Large intestine (tissue), 3 donors: ENCODE data around the gene FCHSD2. TPM values are rescaled to one million over a fixed set of nuclear protein-coding genes. Genes with fewer than 3 reads are reported as not detected.
A peak's percentile ranks its signal among the peaks of the same experiment; 100 is the strongest.

Experiments
- DNase-seq, 2 donors: peaks; one replicate each; pipeline versions ENCODE4 v3.0.0 to v3.0.0-alpha.2; 2013
- H3K27ac ChIP-seq: one replicate; pipeline ENCODE4 v1.5.1; 2013; ENCODE audit warnings: low read length
- H3K27me3 ChIP-seq: 2 replicates; pipeline ENCODE4 v1.6.1; 2013; ENCODE audit warnings: low read length; ENCODE audit not compliant: control insufficient read depth, insufficient read depth
- H3K36me3 ChIP-seq: 2 replicates; pipeline ENCODE4 v1.6.1; 2013; ENCODE audit warnings: low read length; ENCODE audit not compliant: control insufficient read depth, insufficient read depth
- H3K4me1 ChIP-seq: one replicate; pipeline ENCODE4 v1.6.1; 2013; ENCODE audit warnings: low read length; ENCODE audit not compliant: control insufficient read depth, insufficient read depth
- H3K4me3 ChIP-seq: one replicate; pipeline ENCODE4 v1.5.1; 2013; ENCODE audit warnings: low read length
- H3K9me3 ChIP-seq: one replicate; pipeline ENCODE4 v1.6.1; 2013; ENCODE audit warnings: mild to moderate bottlenecking, low read depth, low read length, moderate library complexity; ENCODE audit not compliant: control insufficient read depth
- WGBS: methylation state at CpG from one replicate; pipeline ENCODE4 v1.1.5; 2013; ENCODE audit warnings: low lambda C conversion rate; ENCODE audit not compliant: insufficient coverage; 5-methylcytosine and 5-hydroxymethylcytosine counted together
- polyA plus RNA-seq: library from polyadenylated mRNA; unstranded; fragments of 120-200 nt; gene quantifications from one replicate; pipeline ENCODE4 v1.2.1, GENCODE V29; 2013

Gene FCHSD2
- polyA plus RNA-seq, 1 donor, result 23.4 TPM

- 33% methylated on average over 2 of the region's 14 CpGs for WGBS
- H3K27me3 ChIP-seq, result no peaks in the 10 kb centered on the region
- no peak overlapping the region for H3K4me3 ChIP-seq
- peak in 1 of 2 donors; percentile 34 for DNase-seq
- no peaks in the 10 kb centered on the region for H3K9me3 ChIP-seq
- no peak overlapping the region for H3K27ac ChIP-seq
- H3K4me1 ChIP-seq, result peaks cover 11% of the 10 kb centered on the region
- H3K36me3 ChIP-seq, result peaks cover 41% of the 10 kb centered on the region
These were observed 299.3 kb downstream of the FCHSD2 start for GRCh38 chr11:72842653-72843330.

- no peak overlapping the region for H3K27ac ChIP-seq
- WGBS, result no CpG with 5 or more reads among the region's 5 CpGs
- no peaks in the 10 kb centered on the region for H3K9me3 ChIP-seq
- no peak overlapping the region for H3K4me3 ChIP-seq
- no peaks in the 10 kb centered on the region for H3K27me3 ChIP-seq
- no peak for DNase-seq
- peaks cover 11% of the 10 kb centered on the region for H3K4me1 ChIP-seq
- peaks cover 47% of the 10 kb centered on the region for H3K36me3 ChIP-seq
These were observed 300.0 kb downstream of the FCHSD2 start for GRCh38 chr11:72842126-72842525.

GRCh38 chr11:72841397-72841796, 300.7 kb downstream of the FCHSD2 start:
- no peak overlapping the region for H3K4me3 ChIP-seq
- H3K27ac ChIP-seq, result no peak overlapping the region
- no peaks in the 10 kb centered on the region for H3K9me3 ChIP-seq
- no peaks in the 10 kb centered on the region for H3K27me3 ChIP-seq
- H3K36me3 ChIP-seq, result peaks cover 47% of the 10 kb centered on the region
- no peak for DNase-seq
- peaks cover 11% of the 10 kb centered on the region for H3K4me1 ChIP-seq
- 100% methylated on average over 1 of the region's 7 CpGs for WGBS

- no peak for DNase-seq
These were observed 301.3 kb downstream of the FCHSD2 start for GRCh38 chr11:72840780-72841179.

GRCh38 chr11:72838691-72839305, 303.3 kb downstream of the FCHSD2 start:
- Histone ChIP-seq H3K9me3 (no peaks in the 10 kb centered on the region), H3K27me3 (no peaks in the 10 kb centered on the region), H3K27ac (no peak overlapping the region), H3K36me3 (peaks cover 61% of the 10 kb centered on the region), H3K4me1 (peaks cover 5% of the 10 kb centered on the region), H3K4me3 (no peak overlapping the region)
- no CpG with 5 or more reads among the region's 4 CpGs for WGBS
- DNase-seq, result no peak

More at GRCh38 chr11:72840780-72841179, 301.3 kb downstream of the FCHSD2 start:
- no CpG with 5 or more reads among the region's 4 CpGs for WGBS
- Histone ChIP-seq H3K27me3 (no peaks in the 10 kb centered on the region), H3K36me3 (peaks cover 52% of the 10 kb centered on the region), H3K4me1 (peaks cover 11% of the 10 kb centered on the region), H3K9me3 (no peaks in the 10 kb centered on the region), H3K4me3 (no peak overlapping the region), H3K27ac (no peak overlapping the region)

GRCh38 chr11:72836111-72836510, 306.0 kb downstream of the FCHSD2 start:
- Histone ChIP-seq H3K4me3 (no peak overlapping the region), H3K4me1 (no peaks in the 10 kb centered on the region), H3K27ac (peak overlapping the region; percentile 15), H3K9me3 (no peaks in the 10 kb centered on the region), H3K27me3 (no peaks in the 10 kb centered on the region), H3K36me3 (peaks cover 49% of the 10 kb centered on the region)
- DNase-seq, result peak in 1 of 2 donors; percentile 32
- WGBS, result 75% methylated on average over 1 of the region's 4 CpGs

- Histone ChIP-seq H3K9me3 (no peaks in the 10 kb centered on the region), H3K4me3 (no peak overlapping the region), H3K27ac (no peak overlapping the region), H3K4me1 (no peaks in the 10 kb centered on the region), H3K36me3 (peaks cover 49% of the 10 kb centered on the region), H3K27me3 (no peaks in the 10 kb centered on the region)
- no peak for DNase-seq
- WGBS, result no CpG with 5 or more reads among the region's 5 CpGs
These were observed 307.2 kb downstream of the FCHSD2 start for GRCh38 chr11:72834905-72835304.

- DNase-seq, result no peak
- peaks cover 52% of the 10 kb centered on the region for H3K36me3 ChIP-seq
- no peaks in the 10 kb centered on the region for H3K27me3 ChIP-seq
- H3K9me3 ChIP-seq, result no peaks in the 10 kb centered on the region
- WGBS, result 83% methylated on average over 1 of the region's 8 CpGs
- H3K4me1 ChIP-seq, result no peaks in the 10 kb centered on the region
- H3K27ac ChIP-seq, result no peak overlapping the region
- H3K4me3 ChIP-seq, result no peak overlapping the region
These were observed 308.2 kb downstream of the FCHSD2 start for GRCh38 chr11:72833811-72834493.

- Histone ChIP-seq H3K4me3 (no peak overlapping the region), H3K36me3 (peaks cover 47% of the 10 kb centered on the region), H3K4me1 (peaks cover 5% of the 10 kb centered on the region), H3K9me3 (no peaks in the 10 kb centered on the region), H3K27me3 (no peaks in the 10 kb centered on the region), H3K27ac (no peak overlapping the region)
- no peak for DNase-seq
- no CpG with 5 or more reads among the region's 5 CpGs for WGBS
These were observed 308.9 kb downstream of the FCHSD2 start for GRCh38 chr11:72833083-72833733.

- Histone ChIP-seq H3K4me3 (no peak overlapping the region), H3K36me3 (peaks cover 43% of the 10 kb centered on the region), H3K27me3 (no peaks in the 10 kb centered on the region), H3K9me3 (no peaks in the 10 kb centered on the region), H3K27ac (no peak overlapping the region), H3K4me1 (peaks cover 10% of the 10 kb centered on the region)
- DNase-seq, result no peak
- WGBS, result 57% methylated on average over 2 of the region's 9 CpGs
These were observed 309.6 kb downstream of the FCHSD2 start for GRCh38 chr11:72832301-72833082.
